ENCODE data around the gene C1QTNF9.
"Not testable (repeated sequence)": the region's sequence is repeated elsewhere in the genome, so short reads cannot be mapped to it uniquely, and the experiment has no call there.

Gene C1QTNF9

DNA sequence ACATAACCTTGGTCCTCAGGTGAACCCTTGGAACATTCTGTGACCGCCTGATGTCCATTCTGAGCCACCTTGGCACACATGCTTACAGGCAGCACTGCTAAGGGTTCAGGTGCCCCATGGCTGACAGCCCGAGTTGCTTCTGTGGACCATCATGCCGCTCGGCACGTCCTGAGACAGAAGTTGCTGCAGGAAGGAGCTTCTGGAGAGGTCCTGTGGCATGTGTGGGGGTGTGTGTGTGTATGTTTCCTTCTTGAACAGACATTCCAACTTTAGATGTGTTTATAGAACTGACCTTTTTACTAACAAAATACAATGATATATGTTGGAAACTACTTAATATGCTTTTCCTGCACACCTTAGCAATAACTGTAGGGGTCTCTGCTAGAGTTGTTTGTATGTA is 4.8 kb upstream of the C1QTNF9 start:
- Histone ChIP-seq H3K4me3 (no peak overlapping the region), H3K27ac (no peak overlapping the region)
- TF ChIP-seq, protein P1, sequence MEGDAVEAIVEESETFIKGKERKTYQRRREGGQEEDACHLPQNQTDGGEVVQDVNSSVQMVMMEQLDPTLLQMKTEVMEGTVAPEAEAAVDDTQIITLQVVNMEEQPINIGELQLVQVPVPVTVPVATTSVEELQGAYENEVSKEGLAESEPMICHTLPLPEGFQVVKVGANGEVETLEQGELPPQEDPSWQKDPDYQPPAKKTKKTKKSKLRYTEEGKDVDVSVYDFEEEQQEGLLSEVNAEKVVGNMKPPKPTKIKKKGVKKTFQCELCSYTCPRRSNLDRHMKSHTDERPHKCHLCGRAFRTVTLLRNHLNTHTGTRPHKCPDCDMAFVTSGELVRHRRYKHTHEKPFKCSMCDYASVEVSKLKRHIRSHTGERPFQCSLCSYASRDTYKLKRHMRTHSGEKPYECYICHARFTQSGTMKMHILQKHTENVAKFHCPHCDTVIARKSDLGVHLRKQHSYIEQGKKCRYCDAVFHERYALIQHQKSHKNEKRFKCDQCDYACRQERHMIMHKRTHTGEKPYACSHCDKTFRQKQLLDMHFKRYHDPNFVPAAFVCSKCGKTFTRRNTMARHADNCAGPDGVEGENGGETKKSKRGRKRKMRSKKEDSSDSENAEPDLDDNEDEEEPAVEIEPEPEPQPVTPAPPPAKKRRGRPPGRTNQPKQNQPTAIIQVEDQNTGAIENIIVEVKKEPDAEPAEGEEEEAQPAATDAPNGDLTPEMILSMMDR (IDR thresholded peaks at IDR 0.05): no peak
- DNase-seq (ENCODE audit: low spot score): peak; percentile 40

DNA sequence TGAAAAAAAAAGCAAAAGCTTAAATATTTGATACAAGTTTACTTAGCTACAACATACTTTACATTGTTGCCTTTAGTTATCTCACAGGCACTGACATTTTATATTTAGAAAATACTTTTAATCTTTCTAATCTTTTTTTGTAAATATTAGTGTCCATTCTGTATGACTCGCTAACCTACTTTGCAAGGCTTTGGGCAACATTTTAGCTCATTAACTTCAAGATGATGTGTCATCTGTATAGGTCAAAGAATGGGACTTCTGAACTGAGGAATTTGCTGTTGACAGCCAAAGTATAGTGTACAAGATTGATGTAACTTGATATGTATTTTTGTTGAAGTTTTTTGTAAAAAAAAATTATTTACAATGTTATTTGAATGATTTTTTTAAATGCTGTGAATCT is 2.7 kb upstream of the C1QTNF9 start:
- Histone ChIP-seq H3K4me3 (no peak overlapping the region), H3K27ac (no peak overlapping the region)
- no peak for DNase-seq (ENCODE audit: low spot score)
- TF ChIP-seq, protein P1 (IDR thresholded peaks at IDR 0.05): no peak

DNA sequence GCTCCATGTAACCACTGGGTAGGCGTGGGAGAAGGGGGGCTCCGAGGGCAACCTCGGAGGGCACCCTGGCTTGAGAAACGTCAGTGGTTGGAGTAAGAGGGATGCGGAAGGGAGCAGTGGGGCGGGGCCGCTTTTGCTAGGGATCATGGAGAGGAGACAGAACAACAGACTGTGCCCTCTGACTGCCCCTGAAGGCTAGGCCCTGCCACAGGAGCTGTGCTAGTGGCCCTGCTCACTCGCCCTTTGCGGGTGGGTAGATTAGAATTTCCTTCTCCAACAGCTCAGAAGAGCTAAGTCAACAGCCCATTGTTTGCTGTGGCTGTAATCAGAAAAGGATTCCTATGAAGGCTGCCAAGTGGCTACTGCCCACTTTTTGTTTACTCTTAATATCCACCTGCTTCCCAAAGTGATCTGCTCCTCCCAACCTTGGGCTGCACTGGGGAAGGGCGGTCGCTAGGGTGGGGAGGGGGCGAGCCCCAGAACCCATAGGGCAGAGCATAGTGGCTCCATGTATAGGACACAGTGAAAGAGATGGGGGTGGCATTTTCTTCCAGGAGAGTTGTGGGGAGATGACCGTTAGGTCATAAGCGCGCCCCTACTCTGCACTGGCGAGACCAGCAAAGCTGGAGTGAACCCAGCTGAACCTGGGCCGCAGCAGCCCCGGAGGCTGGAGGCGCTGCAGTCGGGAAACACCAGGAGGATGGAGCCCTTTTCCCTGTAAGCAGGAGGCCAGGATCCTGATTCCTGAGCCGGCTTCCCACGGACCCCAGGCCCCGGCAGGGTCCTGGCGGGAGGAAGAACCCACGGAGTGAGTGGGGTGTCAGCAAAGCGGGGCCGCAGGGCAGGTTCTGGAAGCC is 1.9 kb upstream of the C1QTNF9 start:
- Histone ChIP-seq H3K27ac (no peak overlapping the region), H3K4me3 (no peak overlapping the region)
- DNase-seq (ENCODE audit: low spot score): peak; percentile 62

DNA sequence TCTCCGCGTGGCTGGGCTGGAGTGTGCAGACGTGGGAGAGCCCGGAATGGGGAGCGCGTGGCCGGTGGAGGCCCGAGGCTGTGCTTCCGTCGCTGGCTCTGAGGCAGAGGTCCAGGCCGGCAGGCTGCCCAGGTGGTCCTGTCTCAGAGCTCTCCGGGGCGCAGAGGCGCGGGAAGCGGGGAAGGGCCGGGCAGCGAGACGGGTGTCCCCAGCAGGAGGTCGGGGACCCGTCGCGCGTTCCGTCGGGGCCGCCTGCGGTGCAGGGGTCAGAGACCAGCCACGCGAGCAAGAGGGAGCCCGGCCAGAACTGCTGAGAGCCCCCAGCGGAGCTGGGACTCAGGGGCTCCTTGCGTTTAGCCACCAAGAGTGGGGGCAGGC is 1.3 kb upstream of the C1QTNF9 start:
- no peak overlapping the region for H3K4me3 ChIP-seq
- no peak overlapping the region for H3K27ac ChIP-seq
- TF ChIP-seq, protein P1 (IDR thresholded peaks at IDR 0.05): no peak
- peak; percentile 69 for DNase-seq (ENCODE audit: low spot score)

More for the DNA sequence above, 1.9 kb upstream of the C1QTNF9 start:
- TF ChIP-seq, protein P1 (IDR thresholded peaks at IDR 0.05): no peak

DNA sequence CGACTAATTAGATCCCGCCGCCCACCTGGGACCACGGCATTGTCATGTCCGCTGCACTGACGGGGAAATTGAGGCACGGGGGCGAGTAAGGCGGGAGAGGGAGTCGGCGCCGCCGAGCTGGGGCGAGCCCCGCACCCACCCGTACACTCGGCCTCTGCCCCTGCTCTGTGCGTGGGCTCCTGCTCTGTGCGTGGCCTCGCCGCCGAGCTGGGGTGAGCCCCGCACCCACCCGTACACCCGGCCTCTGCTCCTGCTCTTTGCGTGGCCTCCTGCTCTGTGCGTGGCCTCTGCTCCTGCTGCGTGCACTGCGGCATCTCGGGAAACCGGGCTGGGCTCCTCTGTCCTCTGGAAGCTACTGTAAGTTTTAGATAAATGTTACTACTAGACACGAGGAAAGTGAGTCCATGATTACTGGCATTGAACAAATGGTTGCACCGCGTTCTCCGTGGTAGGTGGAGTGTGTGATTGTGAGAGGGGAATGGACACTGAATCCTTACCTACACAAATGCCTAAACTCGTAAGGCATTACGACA is 826 bp upstream of the C1QTNF9 start:
- TF ChIP-seq, protein P1 (IDR thresholded peaks at IDR 0.05): no peak
- no peak overlapping the region for H3K27ac ChIP-seq
- no peak for DNase-seq (ENCODE audit: low spot score)
- H3K4me3 ChIP-seq: no peak overlapping the region

DNA sequence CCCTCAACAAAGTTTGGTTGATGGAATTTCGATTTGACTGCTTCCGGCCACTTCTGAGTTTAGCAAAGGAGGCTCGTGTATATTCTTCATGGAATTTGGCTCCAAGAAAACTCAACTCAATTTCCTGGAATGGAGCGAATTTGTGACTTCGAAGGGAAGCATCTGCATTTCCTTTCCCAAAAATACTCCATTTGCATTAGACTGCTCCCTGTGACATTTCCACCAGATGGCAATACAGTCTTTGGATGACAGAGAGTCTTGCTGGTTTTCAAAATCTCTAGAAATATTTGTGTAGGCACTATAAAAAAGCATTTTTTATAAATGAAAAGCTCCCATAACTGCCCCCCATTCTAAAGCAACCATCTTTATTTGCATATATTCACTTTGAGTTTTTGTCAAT is 4.1 kb downstream of the C1QTNF9 start:
- TF ChIP-seq, protein P1 (IDR thresholded peaks at IDR 0.05): no peak
- H3K4me3 ChIP-seq: no peak overlapping the region
- DNase-seq (ENCODE audit: low spot score): no peak

DNA sequence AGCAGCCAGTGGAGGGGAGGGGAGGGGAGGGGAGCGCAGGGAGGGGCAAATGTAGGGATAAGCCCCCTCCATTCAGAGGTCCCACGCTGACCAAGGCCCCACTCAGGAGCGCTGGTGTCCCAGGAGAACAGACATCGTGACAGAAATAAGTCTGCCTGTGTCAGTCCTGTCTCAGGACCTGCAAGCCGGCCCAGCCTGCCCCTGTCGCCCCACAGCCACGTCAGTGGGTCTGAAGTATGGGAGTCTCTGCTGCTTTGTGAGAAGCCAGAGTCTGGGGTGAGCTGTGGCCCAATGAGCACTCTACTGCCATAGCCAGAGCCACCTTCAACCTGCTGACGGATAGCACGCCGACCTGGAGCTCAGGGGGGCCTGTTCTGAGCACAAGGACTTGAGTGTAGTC is 8.5 kb downstream of the C1QTNF9 start:
- not testable (repeated sequence) for H3K27ac ChIP-seq; DNase-seq (ENCODE audit: low spot score); H3K4me3 ChIP-seq

More for the DNA sequence above, 4.1 kb downstream of the C1QTNF9 start:
- H3K27ac ChIP-seq: no peak overlapping the region

DNA sequence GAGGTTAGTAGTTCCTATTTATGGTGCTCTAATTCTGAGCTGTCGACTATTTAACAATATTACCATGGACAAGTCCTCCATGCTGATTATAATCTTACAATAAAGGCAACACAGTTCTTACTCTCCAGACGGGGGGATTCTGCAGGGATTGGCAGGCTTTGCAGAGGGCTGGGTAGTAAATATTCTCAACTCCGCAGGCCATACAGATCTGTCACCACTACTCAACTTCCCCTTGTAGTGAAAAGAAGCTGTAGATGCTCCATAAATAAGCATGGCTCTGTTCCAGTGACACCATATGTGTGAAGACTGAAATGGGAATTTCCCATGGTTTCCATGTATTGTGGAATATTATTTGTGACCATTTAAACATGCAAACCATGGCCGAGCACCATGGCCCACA is 9.5 kb downstream of the C1QTNF9 start:
- H3K4me3 ChIP-seq; DNase-seq (ENCODE audit: low spot score); H3K27ac ChIP-seq: not testable (repeated sequence)

DNA sequence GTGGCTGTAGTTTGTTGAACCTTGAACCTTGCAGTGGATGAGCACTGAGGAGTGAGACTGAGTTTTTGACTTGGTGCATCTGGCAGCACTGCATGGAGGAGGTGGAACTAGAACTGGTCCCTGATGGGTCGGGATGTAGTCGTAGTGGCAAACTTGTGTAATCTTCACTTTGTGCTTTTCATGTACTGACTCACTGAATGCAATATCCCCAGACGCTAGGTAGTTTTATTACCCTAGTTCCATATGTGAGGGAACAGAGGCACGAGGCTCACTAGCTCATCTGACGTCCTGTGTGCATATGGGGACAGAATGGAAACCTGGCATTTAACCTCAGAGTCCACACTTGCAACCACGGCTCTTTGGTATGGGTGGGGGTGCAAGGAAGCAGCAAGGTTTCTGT is 10.3 kb downstream of the C1QTNF9 start:
- H3K4me3 ChIP-seq, H3K27ac ChIP-seq: not testable (repeated sequence)

DNA sequence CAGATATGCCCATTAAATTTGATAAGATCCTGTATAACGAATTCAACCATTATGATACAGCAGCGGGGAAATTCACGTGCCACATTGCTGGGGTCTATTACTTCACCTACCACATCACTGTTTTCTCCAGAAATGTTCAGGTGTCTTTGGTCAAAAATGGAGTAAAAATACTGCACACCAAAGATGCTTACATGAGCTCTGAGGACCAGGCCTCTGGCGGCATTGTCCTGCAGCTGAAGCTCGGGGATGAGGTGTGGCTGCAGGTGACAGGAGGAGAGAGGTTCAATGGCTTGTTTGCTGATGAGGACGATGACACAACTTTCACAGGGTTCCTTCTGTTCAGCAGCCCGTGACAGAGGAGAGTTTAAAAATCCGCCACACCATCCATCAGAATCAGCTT is 12.0 kb downstream of the C1QTNF9 start:
- H3K4me3 ChIP-seq; H3K27ac ChIP-seq; DNase-seq (ENCODE audit: low spot score): not testable (repeated sequence)

More for the DNA sequence above, 10.3 kb downstream of the C1QTNF9 start:
- not testable (repeated sequence) for DNase-seq (ENCODE audit: low spot score)

DNA sequence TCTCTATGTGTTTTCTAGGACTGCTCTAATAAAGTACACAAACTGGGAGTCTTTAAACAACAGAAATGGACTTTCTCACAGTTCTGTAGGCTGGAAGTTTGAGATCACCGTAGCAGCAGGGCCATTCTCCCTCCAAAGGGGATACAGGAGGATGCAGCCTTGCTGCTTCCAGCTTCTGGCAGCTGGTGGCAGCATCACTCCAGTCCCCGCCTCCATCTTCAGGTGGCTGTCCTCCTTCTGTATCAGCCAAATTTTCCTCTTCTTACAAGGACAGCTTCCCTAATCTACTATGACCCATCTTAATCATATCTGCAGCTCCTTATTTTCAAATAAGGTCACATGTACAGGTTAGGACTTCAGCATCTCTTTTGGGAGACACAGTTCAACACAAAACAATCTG is 13.1 kb downstream of the C1QTNF9 start:
- DNase-seq (ENCODE audit: low spot score); H3K4me3 ChIP-seq; H3K27ac ChIP-seq: not testable (repeated sequence)

Measured in coronary artery (tissue), 2 donors.